ENCODE measurements around the gene OR1L8.

DNA sequence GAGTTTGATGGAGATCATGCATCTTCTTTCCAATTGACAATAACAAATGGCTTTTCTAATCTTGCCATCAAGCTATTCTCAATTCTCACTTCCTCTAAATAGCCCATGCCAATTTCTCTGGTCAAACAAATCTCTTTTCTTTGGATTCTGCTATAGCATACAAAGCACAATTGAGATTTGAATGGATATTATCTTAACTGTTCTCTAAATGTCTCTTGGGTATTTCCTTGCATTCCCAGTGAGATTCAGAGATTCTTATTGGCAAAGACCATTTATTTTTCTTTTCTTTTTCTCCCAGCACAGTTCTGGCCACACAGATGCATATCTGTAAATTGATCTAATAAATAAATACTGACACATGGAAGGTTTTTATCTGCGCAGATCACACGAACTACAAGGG, 30.4 kb downstream of the OR1L8 start, which contains the start of gene OR1N2:
- no peak for TF ChIP-seq CTCF (IDR thresholded peaks at IDR 0.05)
- TF ChIP-seq POLR2A (IDR thresholded peaks at IDR 0.05; ENCODE audit: low read depth): no peak
- no peak for TF ChIP-seq POLR2AphosphoS5 (IDR thresholded peaks at IDR 0.05)
- TF ChIP-seq EP300 (IDR thresholded peaks at IDR 0.05): no peak

Measured in esophagus muscularis mucosa (tissue), 4 donors.